Measurements from ENCODE around the gene ARSI. TPM values are rescaled to one million over a fixed set of nuclear protein-coding genes. Genes with fewer than 3 reads are reported as not detected.

Gene ARSI
- 1 to 10 TPM; 2.8 to 4.7 (median 3.9) TPM for polyA plus RNA-seq (ENCODE audit: insufficient read length in 3 of 3)
- long read RNA-seq, donor 1, partial matches to known transcripts = 0 of 2 reads
- long read RNA-seq, donor 1, other reads (novel, unspliced or antisense) = 0 of 2 reads
- long read RNA-seq, donor 2, partial matches to known transcripts = 0 of 2 reads
- long read RNA-seq, donor 2, other reads (novel, unspliced or antisense) = 0 of 2 reads
- long read RNA-seq, donor 3, partial matches to known transcripts = 0 of 1 reads
- long read RNA-seq, donor 3, other reads (novel, unspliced or antisense) = 0 of 1 reads
- long read RNA-seq, donor 4, partial matches to known transcripts = 0 of 2 reads
- long read RNA-seq, donor 4, other reads (novel, unspliced or antisense) = 0 of 2 reads
- long read RNA-seq, donor 5 = 0 reads
- long read RNA-seq, donor 6, partial matches to known transcripts = 0 of 1 reads
- long read RNA-seq, donor 6, other reads (novel, unspliced or antisense) = 0 of 1 reads
- long read RNA-seq, donor 7, partial matches to known transcripts = 110 of 113 reads
- long read RNA-seq, donor 7, other reads (novel, unspliced or antisense) = 0 of 113 reads
- long read RNA-seq, donor 8, transcript ARSI-201 (2 exons, 3,161 nt) = major isoform, 6 of 6 reads
- long read RNA-seq, donor 8, partial matches to known transcripts = 0 of 6 reads
- long read RNA-seq, donor 8, other reads (novel, unspliced or antisense) = 0 of 6 reads
- long read RNA-seq, donor 9, partial matches to known transcripts = 0 of 1 reads
- long read RNA-seq, donor 9, other reads (novel, unspliced or antisense) = 0 of 1 reads
- long read RNA-seq, donor 10, partial matches to known transcripts = 0 of 1 reads
- long read RNA-seq, donor 10, other reads (novel, unspliced or antisense) = 0 of 1 reads
- long read RNA-seq, donor 11, partial matches to known transcripts = 0 of 2 reads
- long read RNA-seq, donor 11, other reads (novel, unspliced or antisense) = 0 of 2 reads
- long read RNA-seq, donor 12, partial matches to known transcripts = 0 of 2 reads
- long read RNA-seq, donor 12, other reads (novel, unspliced or antisense) = 0 of 2 reads
- long read RNA-seq, donor 13, partial matches to known transcripts = 66 of 66 reads
- long read RNA-seq, donor 13, other reads (novel, unspliced or antisense) = 0 of 66 reads
- long read RNA-seq, donor 14, transcript ARSI-201 (2 exons, 3,161 nt) = major isoform, 7 of 223 reads
- long read RNA-seq, donor 14, partial matches to known transcripts = 216 of 223 reads
- long read RNA-seq, donor 14, other reads (novel, unspliced or antisense) = 0 of 223 reads
- long read RNA-seq, donor 15 = 0 reads
- long read RNA-seq, donor 16, partial matches to known transcripts = 0 of 4 reads
- long read RNA-seq, donor 16, other reads (novel, unspliced or antisense) = 0 of 4 reads

DNA sequence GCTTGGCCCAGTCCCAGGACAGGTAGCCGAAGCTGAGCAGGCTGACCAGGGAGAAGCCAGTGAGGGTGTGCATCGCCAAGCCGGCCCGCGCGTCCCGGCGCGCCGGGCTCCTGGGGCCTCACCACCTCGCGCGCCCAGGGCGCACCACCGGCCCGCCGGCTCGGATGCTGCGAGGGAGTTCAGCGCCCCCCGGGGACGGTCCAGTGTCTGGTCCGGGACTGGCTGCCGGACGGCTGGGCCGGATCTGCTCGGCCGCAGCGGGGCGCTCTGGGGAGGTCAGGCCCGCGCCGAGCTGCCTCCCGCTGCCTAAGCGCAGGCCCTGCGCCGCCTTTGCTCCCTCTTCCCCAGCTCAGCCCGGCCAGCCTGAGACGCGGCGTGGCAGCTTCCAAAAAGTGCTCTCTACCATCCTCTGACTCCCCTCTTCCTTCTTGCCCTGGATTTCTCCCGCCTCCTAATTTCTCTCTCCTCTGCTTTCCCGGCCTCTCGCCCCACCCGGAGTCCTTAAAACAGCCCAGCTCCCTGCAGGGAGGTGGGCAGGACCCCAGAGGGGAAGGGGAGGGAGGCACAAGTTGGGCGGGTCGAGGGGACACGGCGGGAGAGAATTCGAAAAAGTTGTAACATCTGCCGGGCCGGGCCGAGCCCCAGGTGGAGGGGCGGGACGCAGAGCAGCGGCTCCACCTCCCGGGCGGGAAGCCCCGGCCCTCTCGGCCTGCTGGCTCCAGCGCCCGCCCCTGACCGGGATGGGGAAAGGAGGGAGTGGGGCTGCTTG lies at the start of gene ARSI:
ARSI (minus strand) TSS at position 605 of the 769 bp plus-strand sequence; CDS start at position 73, 532 bp downstream.
- DNase-seq = peak; percentile 78

DNA sequence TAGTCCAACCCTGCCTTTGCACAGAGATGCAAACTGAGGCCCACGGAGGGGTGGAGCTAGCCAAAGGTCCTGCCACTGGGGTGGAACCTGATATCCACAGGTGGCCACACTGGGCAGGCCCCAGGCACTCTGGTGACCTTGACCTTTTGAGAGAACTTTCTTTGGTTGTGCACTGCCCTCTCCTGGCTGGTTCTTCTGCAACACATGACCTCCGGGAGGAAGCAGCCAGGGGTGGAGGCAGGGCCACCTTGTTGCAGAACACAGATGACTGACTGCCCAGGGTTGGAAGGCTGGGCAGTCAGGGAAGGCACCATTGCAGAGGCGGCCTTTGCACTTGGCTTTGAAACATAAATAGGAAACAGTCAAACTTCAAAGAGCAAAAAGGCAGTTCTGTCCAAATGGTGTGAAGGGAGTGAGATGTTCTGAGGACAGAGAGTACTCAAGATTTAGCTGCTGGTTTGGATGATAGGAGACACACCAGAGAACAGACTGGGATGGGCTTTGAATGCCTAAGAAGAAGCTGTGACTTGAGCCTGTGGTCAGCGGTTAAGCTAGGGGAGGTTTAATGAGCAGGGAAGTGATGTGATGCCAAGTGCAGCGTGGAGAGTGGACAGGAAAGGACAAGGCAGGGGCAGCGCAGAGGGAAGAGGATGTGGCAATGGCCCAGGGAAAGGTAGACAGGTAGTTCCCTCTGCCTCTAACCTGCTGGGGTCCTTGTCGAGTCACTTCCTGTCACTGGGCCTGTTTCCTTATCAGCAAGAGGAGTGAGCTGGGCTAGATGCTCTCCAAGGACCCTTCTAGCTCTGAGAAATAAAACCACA lies 48.0 kb upstream of the ARSI start:
- peak; percentile 64 for DNase-seq

DNA sequence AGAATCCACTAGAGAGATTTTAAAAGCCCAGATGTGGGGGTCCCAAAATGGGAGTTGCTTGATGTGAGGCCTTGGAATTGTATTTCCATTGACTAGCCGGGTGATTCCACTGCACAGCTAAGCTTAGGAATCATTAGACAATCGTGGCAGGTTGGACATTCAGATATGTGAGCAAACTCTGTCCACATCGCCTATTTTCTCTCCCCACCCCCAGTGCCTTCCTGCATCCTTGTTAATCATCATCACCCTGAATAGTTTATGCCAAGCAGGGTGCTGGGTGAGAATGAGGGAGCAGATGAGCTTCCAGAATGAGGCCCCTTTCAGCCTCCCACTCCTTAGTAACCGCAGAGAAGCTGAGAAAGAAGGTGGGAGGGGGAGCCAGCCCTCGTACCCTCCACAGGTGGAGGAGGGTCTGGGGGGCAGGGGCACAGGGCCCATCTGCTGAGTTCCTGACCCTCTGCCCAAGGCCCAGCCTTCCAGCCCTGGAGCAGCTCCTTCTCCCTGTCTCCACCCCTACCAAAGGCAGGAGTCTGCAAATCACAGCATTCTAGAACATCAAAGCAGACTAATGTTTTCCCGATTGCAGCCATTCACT lies 47.1 kb upstream of the ARSI start:
- DNase-seq = no peak

DNA sequence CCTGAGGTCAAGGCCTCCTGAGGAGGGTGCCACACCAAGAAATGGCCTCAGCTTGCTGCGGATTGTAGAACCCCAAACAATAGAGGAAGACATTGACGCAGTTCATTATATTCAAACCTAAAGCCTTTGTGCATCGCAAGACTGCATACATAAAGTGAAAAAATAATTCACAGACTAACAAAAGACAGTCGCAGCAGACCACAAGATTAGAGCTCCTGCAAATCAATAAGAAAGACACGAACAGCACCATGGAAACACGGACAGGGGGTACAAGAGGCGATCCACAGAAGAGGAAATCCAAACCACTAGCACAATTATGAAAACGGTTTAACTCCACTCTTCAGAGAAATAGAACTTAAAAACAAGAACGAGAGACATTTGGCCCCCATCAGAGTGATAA lies 44.7 kb upstream of the ARSI start:
- DNase-seq = no peak

- DNase-seq = no peak
Observed at GRCh38 chr5:150347003-150347402, 44.3 kb upstream of the ARSI start.

DNA sequence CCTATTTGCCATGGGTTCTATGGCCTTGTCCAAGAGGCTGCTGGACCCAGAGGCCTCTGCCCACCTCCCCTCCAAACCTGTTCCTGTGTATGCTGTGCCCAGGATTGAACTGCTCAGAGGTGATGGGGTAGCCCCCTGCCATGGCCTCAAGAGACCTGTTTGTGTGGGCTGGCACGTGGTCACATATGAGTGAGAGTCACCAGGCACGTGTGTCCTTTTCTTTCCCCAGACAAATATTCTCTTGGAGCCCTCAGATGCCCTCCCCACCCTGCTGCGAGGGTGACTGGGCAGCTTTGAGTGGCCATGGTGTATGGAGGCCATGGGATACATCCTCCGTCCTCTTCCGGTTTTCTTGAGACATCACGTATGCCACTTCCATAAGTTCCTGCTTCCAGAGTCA lies 43.9 kb upstream of the ARSI start:
- DNase-seq = no peak

GRCh38 chr5:150345716-150346115 lies 43.0 kb upstream of the ARSI start:
- DNase-seq = no peak

DNA sequence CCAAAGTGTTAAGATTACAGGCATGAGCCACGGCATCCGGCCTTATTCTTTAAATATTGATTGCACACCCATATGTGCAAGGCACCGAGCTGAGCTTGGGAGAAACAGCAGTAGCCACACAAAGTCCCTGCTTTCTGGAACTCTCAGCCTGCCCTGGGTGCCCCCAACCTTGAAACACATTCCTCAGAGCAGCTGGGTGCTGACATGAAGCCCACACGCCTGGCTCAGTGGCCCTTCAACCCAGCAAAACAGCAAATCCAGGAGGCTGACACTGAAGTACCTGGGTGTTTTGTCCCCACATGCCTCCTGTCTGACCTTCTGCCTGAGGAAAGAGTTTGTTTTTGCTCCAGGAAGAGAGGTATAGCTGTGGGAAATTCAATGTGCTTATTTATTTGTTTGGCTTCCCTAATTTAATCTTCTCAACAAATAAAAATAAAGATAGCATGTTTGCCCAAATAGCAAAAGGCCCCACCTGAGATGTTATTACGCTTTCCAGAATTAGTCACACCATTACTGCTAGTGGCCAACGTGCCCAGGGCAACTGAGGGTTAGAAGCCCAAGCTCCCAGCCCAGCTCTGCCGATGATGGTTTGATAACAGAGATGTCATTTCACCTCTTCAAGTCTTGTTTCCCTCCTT lies 41.4 kb upstream of the ARSI start:
- DNase-seq = no peak

- no peak for DNase-seq
Observed at GRCh38 chr5:150342583-150342982, 39.9 kb upstream of the ARSI start.

DNA sequence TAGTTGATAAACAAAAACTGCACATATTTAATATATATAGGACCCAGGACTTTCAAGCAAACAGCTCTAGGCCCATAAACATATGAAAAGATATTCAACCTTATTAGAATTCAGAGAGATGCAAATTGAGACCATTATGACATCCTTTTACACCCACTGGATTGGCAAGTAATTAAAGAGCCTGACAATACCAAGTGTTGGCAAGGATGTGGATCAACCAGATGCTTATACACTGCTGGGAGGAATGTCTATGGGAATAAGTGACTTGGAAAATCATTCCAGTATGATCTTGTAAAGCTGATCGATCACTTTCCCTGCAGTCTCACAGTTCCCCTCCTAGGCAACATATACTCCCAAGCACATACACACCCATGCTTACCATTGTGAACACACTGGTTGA lies 39.3 kb upstream of the ARSI start:
- DNase-seq = no peak

DNA sequence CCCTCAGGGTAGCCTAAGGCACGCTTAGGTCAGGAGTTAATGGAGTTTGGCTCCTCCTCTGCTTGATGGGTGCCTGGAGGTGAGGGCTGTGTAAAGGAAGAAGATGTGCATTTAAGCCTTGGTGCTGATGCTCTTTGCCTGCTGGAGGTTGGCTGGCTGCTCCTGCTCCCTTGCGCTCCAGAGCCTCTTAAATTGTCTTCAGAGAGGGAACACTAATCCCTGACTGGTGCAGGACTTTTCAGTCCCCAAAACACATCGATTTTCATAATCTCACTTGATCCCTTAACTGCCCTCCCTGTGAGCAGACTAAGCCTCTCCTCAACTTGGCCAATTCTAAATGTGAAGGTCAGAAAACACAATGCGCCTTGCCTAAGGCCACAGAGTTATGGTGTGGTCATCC lies 38.6 kb upstream of the ARSI start:
- no peak for DNase-seq

DNA sequence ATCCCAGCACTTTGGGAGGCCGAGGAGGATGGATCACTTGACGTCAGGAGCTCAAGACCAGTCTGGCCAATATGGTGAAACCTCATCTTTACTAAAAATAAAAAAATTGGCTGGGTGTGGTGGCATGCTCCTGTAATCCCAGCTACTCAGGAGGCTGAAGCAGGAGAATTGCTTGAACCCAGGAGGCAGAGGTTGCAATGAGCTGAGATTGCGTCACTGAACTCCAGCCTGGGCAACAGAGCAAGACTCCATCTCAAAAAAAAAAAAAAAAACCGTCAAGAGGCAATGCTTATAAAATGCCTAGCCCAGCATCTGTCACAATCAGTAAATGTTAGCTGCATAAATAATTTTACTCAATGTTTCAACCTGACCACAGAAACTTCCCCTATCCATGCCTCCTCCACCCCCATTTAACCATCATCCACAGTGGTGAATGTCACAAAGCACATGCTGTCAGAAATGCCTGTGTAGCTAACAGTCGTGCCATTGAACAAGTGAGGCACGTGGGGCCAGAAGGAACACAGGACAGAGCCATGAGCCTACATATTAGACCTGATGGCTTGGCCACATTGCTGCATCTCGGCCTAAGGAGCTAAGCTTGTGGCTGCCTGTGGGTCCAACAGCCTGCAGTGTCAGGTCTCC lies 38.0 kb upstream of the ARSI start:
- no peak for DNase-seq

DNA sequence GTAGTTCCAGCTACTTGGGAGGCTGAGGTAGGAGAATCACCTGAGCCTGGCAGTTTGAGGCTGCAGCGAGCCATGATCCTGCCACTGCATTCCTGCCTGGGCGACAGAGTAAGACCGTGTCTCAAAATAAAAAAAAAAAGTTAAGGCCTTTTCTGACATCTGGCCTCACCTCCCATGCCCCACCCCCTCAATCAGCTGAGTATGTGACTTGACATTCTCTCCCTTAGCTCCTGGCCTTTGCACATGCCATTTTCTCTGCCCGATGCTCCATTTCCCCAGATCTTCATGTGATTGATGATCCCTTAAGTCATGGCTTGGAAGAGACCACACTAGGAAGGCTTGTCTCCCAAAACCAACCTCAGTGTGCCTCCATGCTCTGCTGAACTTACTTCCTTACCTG lies 37.1 kb upstream of the ARSI start:
- no peak for DNase-seq

GRCh38 chr5:150339165-150339564 lies 36.5 kb upstream of the ARSI start:
- no peak for DNase-seq

DNA sequence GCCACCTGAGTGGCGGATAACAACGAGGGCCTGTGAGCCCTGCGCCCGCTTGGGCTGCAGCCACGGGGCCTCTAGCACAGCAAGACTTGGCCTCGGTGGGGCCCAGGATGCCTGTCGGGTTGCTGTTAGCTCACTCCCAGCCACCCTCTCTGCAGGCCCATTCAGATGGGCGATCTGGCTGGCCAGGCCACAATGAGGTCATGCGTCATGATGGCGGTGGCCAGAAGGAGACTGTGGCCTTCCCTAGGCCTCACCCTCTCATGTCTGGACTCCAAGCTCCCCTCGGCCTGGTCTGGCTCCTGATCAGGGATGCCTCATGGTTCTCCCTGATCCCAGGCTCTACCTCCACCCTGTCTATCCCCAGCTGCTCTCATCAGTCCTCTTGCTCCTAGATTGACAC lies 35.8 kb upstream of the ARSI start:
- DNase-seq = no peak

DNA sequence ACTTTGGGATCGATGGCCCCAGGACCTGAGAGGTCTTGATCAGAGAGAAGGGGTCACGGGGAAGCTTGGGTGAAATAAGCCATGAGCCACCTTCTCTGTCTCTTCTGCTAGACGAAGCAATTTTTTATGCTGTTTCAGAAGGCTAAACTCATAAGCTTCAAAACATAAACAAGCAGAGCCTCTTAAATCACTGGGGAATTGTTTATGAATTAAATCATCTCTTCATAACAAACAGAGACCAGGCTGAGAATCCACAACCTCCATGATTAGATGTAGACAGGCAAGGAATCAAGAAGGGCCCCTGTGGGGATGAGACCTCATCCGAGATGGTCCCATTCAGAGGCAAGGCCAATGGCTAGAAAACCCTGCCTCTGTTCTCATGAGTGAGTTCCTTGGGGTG lies 33.1 kb upstream of the ARSI start:
- DNase-seq = no peak

GRCh38 chr5:150333400-150333799 lies 30.7 kb upstream of the ARSI start:
- no peak for DNase-seq
